WTC11 (cell line): Measurements from ENCODE around the gene GNG2. TPM values are rescaled to one million over a fixed set of nuclear protein-coding genes. Genes with fewer than 3 reads are reported as not detected.
A peak's percentile ranks its signal among the peaks of the same experiment; 100 is the strongest.

ENCODE experiments used
- ETV6 ChIP-seq: sonication (generic); formaldehyde crosslinking; IDR thresholded peaks from 2 replicates; pipeline ENCODE4 v1.8.1; 2022; ENCODE audit warnings: mild to moderate bottlenecking, missing genetic modification reagents
- JUN ChIP-seq: sonication (generic); formaldehyde crosslinking; IDR thresholded peaks from 2 replicates; pipeline ENCODE4 v1.8.0; 2023; ENCODE audit warnings: mild to moderate bottlenecking, missing genetic modification reagents
- MYBL2 ChIP-seq: sonication (generic); formaldehyde crosslinking; IDR thresholded peaks from 2 replicates; pipeline ENCODE4 v1.8.1; 2023; ENCODE audit warnings: mild to moderate bottlenecking, moderate library complexity, missing genetic modification reagents
- NFATC4 ChIP-seq: fragments of 250-450 bp; sonication (Bioruptor Pico); IDR thresholded peaks from 2 replicates; pipeline ENCODE4 v1.9.0; 2021; ENCODE audit warnings: mild to moderate bottlenecking
- RELA ChIP-seq: sonication (generic); formaldehyde crosslinking; IDR thresholded peaks from 2 replicates; pipeline ENCODE4 v1.8.1; 2022; ENCODE audit warnings: missing genetic modification reagents, mild to moderate bottlenecking, borderline replicate concordance
- SOX15 ChIP-seq: fragments of 250-450 bp; sonication (Bioruptor Pico); IDR thresholded peaks from 2 replicates; pipeline ENCODE4 v1.9.0; 2021; ENCODE audit warnings: mild to moderate bottlenecking
- ZBTB21 ChIP-seq: sonication (generic); formaldehyde crosslinking; IDR thresholded peaks from 2 replicates; pipeline ENCODE4 v1.8.1; 2023; ENCODE audit warnings: mild to moderate bottlenecking, missing genetic modification reagents, borderline replicate concordance
- ZNF232 ChIP-seq: sonication (generic); formaldehyde crosslinking; IDR thresholded peaks from 2 replicates; pipeline ENCODE4 v1.8.0; 2022; ENCODE audit warnings: mild to moderate bottlenecking, missing genetic modification reagents
- ZNF263 ChIP-seq: sonication (generic); formaldehyde crosslinking; IDR thresholded peaks from 2 replicates; pipeline ENCODE4 v1.8.1; 2022; ENCODE audit warnings: low read depth, mild to moderate bottlenecking, moderate library complexity, missing genetic modification reagents
- total RNA-seq: library from RNA; stranded (reverse); gene quantifications from 3 replicates; pipeline ENCODE4 v1.2.3, GENCODE V29; 2021
- TF ChIP-seq, protein P1 (sequence below): sonication (generic); formaldehyde crosslinking; IDR thresholded peaks from 2 replicates; pipeline ENCODE4 v1.8.1; 2022; ENCODE audit warnings: mild to moderate bottlenecking, missing genetic modification reagents, moderate library complexity, borderline replicate concordance
- TF ChIP-seq, protein P2 (sequence below): sonication (generic); formaldehyde crosslinking; IDR thresholded peaks from 2 replicates; pipeline ENCODE4 v1.8.0; 2022; ENCODE audit warnings: mild to moderate bottlenecking, missing genetic modification reagents
- TF ChIP-seq, protein P3 (sequence below): sonication (generic); formaldehyde crosslinking; IDR thresholded peaks from 2 replicates; pipeline ENCODE4 v1.8.1; 2023; ENCODE audit warnings: mild to moderate bottlenecking, missing genetic modification reagents, borderline replicate concordance
- TF ChIP-seq, protein P4 (sequence below): fragments of 250-450 bp; sonication (Bioruptor Pico); IDR thresholded peaks from 2 replicates; pipeline ENCODE4 v1.8.0; 2021; ENCODE audit warnings: mild to moderate bottlenecking
- TF ChIP-seq, protein P5 (sequence below): sonication (generic); formaldehyde crosslinking; IDR thresholded peaks from 2 replicates; pipeline ENCODE4 v1.8.1; 2023; ENCODE audit warnings: mild to moderate bottlenecking, moderate library complexity, missing genetic modification reagents
- TF ChIP-seq, protein P6 (sequence below): sonication (generic); formaldehyde crosslinking; IDR thresholded peaks from 2 replicates; pipeline ENCODE4 v1.8.0; 2022; ENCODE audit warnings: mild to moderate bottlenecking, missing genetic modification reagents

The GNG2 gene
- total RNA-seq, 1 experiment from 2014 or later = 10.7 TPM

DNA sequence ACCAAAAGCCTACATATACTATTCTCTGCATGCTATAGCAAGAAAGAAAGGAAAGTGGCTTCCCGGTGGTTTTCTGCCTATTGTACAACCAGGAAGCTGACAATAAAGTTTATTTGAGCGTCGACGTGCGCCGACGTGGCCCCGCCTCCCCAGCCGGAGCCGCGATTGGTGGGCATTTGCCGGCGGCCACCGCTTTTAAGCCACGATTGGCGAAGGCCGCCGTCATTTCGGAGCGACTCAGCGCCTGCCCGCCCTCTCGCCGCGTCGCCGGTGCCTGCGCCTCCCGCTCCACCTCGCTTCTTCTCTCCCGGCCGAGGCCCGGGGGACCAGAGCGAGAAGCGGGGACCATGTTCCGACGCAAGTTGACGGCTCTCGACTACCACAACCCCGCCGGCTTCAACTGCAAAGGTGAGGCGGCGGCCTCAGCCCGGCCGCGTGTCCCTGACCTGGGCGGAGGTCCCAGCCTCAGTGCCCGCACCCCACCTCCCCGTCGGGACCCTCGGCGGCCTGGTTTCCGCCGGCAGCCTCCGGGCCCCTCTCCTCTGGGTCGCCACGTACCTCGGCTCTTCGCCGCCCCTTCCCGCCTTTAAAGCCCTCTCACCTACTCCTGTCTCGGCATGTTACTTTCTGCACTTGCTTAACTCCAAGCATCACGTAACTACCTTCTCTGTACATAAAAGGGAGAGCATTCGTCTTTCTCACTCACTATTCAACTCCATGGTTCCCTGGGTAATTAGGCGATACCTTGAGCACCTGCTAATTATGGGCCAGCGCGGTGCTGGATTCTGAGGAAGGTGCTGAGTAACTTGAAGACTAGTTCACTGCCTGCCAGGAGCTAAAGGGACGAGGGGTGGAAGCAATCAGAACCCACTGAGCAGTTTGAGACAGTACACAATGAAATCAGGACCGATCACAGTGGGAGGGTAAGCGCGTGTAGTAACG is 129.2 kb downstream of the GNG2 start, which contains the start of gene RTRAF (continued):
- TF ChIP-seq, protein P1, sequence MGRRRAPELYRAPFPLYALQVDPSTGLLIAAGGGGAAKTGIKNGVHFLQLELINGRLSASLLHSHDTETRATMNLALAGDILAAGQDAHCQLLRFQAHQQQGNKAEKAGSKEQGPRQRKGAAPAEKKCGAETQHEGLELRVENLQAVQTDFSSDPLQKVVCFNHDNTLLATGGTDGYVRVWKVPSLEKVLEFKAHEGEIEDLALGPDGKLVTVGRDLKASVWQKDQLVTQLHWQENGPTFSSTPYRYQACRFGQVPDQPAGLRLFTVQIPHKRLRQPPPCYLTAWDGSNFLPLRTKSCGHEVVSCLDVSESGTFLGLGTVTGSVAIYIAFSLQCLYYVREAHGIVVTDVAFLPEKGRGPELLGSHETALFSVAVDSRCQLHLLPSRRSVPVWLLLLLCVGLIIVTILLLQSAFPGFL (CRISPR knock-in tag) = no peak
- TF ChIP-seq ZBTB21 (CRISPR knock-in tag) (no peak), ZNF232 (no peak), SOX15 (CRISPR knock-in tag) (no peak), ZNF263 (CRISPR knock-in tag) (no peak), ETV6 (CRISPR knock-in tag) (no peak), RELA (no peak), NFATC4 (CRISPR knock-in tag) (no peak), JUN (CRISPR knock-in tag) (no peak), MYBL2 (CRISPR knock-in tag) (peak; percentile 57; the same call in 1 of the 2 replicates)
- TF ChIP-seq, protein P2, sequence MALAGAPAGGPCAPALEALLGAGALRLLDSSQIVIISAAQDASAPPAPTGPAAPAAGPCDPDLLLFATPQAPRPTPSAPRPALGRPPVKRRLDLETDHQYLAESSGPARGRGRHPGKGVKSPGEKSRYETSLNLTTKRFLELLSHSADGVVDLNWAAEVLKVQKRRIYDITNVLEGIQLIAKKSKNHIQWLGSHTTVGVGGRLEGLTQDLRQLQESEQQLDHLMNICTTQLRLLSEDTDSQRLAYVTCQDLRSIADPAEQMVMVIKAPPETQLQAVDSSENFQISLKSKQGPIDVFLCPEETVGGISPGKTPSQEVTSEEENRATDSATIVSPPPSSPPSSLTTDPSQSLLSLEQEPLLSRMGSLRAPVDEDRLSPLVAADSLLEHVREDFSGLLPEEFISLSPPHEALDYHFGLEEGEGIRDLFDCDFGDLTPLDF (CRISPR knock-in tag) = 0 out of 2 replicates have a peak, but pooled peaks have one; percentile 21
- TF ChIP-seq, protein P3, sequence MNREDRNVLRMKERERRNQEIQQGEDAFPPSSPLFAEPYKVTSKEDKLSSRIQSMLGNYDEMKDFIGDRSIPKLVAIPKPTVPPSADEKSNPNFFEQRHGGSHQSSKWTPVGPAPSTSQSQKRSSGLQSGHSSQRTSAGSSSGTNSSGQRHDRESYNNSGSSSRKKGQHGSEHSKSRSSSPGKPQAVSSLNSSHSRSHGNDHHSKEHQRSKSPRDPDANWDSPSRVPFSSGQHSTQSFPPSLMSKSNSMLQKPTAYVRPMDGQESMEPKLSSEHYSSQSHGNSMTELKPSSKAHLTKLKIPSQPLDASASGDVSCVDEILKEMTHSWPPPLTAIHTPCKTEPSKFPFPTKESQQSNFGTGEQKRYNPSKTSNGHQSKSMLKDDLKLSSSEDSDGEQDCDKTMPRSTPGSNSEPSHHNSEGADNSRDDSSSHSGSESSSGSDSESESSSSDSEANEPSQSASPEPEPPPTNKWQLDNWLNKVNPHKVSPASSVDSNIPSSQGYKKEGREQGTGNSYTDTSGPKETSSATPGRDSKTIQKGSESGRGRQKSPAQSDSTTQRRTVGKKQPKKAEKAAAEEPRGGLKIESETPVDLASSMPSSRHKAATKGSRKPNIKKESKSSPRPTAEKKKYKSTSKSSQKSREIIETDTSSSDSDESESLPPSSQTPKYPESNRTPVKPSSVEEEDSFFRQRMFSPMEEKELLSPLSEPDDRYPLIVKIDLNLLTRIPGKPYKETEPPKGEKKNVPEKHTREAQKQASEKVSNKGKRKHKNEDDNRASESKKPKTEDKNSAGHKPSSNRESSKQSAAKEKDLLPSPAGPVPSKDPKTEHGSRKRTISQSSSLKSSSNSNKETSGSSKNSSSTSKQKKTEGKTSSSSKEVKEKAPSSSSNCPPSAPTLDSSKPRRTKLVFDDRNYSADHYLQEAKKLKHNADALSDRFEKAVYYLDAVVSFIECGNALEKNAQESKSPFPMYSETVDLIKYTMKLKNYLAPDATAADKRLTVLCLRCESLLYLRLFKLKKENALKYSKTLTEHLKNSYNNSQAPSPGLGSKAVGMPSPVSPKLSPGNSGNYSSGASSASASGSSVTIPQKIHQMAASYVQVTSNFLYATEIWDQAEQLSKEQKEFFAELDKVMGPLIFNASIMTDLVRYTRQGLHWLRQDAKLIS (CRISPR knock-in tag) = no peak
- TF ChIP-seq, protein P4, sequence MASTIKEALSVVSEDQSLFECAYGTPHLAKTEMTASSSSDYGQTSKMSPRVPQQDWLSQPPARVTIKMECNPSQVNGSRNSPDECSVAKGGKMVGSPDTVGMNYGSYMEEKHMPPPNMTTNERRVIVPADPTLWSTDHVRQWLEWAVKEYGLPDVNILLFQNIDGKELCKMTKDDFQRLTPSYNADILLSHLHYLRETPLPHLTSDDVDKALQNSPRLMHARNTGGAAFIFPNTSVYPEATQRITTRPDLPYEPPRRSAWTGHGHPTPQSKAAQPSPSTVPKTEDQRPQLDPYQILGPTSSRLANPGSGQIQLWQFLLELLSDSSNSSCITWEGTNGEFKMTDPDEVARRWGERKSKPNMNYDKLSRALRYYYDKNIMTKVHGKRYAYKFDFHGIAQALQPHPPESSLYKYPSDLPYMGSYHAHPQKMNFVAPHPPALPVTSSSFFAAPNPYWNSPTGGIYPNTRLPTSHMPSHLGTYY (CRISPR knock-in tag) = no peak
- TF ChIP-seq, protein P5, sequence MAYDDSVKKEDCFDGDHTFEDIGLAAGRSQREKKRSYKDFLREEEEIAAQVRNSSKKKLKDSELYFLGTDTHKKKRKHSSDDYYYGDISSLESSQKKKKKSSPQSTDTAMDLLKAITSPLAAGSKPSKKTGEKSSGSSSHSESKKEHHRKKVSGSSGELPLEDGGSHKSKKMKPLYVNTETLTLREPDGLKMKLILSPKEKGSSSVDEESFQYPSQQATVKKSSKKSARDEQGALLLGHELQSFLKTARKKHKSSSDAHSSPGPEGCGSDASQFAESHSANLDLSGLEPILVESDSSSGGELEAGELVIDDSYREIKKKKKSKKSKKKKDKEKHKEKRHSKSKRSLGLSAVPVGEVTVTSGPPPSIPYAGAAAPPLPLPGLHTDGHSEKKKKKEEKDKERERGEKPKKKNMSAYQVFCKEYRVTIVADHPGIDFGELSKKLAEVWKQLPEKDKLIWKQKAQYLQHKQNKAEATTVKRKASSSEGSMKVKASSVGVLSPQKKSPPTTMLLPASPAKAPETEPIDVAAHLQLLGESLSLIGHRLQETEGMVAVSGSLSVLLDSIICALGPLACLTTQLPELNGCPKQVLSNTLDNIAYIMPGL (CRISPR knock-in tag) = peak; percentile 89; the same call in 1 of the 2 replicates
- TF ChIP-seq, protein P6, sequence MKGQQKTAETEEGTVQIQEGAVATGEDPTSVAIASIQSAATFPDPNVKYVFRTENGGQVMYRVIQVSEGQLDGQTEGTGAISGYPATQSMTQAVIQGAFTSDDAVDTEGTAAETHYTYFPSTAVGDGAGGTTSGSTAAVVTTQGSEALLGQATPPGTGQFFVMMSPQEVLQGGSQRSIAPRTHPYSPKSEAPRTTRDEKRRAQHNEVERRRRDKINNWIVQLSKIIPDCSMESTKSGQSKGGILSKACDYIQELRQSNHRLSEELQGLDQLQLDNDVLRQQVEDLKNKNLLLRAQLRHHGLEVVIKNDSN (CRISPR knock-in tag) = no peak
